ENCODE measurements around the gene ADAMTS1. TPM values are rescaled to one million over a fixed set of nuclear protein-coding genes. Genes with fewer than 3 reads are reported as not detected.

Gene ADAMTS1
- total RNA-seq, 1 donor from 2014 or later = 32.4 TPM

GRCh38 chr21:26819740-26820324 lies 25.4 kb downstream of the ADAMTS1 start:
- H3K4me1 ChIP-seq (ENCODE audit: control insufficient read depth in 3 of 3, insufficient read depth in 3 of 3, low read length in 3 of 3) = peaks cover 0 to 4% (median 0%) of the 10 kb centered on the region in 3 donors
- H3K9me3 ChIP-seq (ENCODE audit: control insufficient read depth in 3 of 3, low read length in 3 of 3) = no peaks in the 10 kb centered on the region
- no peak overlapping the region for H3K4me3 ChIP-seq (ENCODE audit: low read length in 3 of 3)
- H3K36me3 ChIP-seq (ENCODE audit: control insufficient read depth in 3 of 3, insufficient read depth in 3 of 3, low read length in 3 of 3) = no peaks in the 10 kb centered on the region
- no peak overlapping the region for H3K27ac ChIP-seq (ENCODE audit: low read depth, low read length)
- H3K9ac ChIP-seq (ENCODE audit: low read depth in 1 of 3, low read length in 3 of 3) = no peak overlapping the region
- H3K27me3 ChIP-seq (ENCODE audit: control insufficient read depth in 3 of 3, insufficient read depth in 3 of 3, low read length in 3 of 3) = no peaks in the 10 kb centered on the region

GRCh38 chr21:26818906-26819305 lies 26.3 kb downstream of the ADAMTS1 start:
- no peak overlapping the region for H3K4me3 ChIP-seq (ENCODE audit: low read length in 3 of 3)
- peaks cover 0 to 4% (median 0%) of the 10 kb centered on the region in 3 donors for H3K4me1 ChIP-seq (ENCODE audit: control insufficient read depth in 3 of 3, insufficient read depth in 3 of 3, low read length in 3 of 3)
- H3K9ac ChIP-seq (ENCODE audit: low read depth in 1 of 3, low read length in 3 of 3) = no peak overlapping the region
- H3K9me3 ChIP-seq (ENCODE audit: control insufficient read depth in 3 of 3, low read length in 3 of 3) = no peaks in the 10 kb centered on the region
- H3K27me3 ChIP-seq (ENCODE audit: control insufficient read depth in 3 of 3, insufficient read depth in 3 of 3, low read length in 3 of 3) = no peaks in the 10 kb centered on the region
- no peak overlapping the region for H3K27ac ChIP-seq (ENCODE audit: low read depth, low read length)
- no peaks in the 10 kb centered on the region for H3K36me3 ChIP-seq (ENCODE audit: control insufficient read depth in 3 of 3, insufficient read depth in 3 of 3, low read length in 3 of 3)

- H3K27me3 ChIP-seq (ENCODE audit: control insufficient read depth in 3 of 3, insufficient read depth in 3 of 3, low read length in 3 of 3) = no peaks in the 10 kb centered on the region
- peak overlapping the region in 2 of 3 donors; percentile 42 to 50 for H3K4me3 ChIP-seq (ENCODE audit: low read length in 3 of 3)
- H3K36me3 ChIP-seq (ENCODE audit: control insufficient read depth in 3 of 3, insufficient read depth in 3 of 3, low read length in 3 of 3) = no peaks in the 10 kb centered on the region
- peaks cover 0 to 4% (median 0%) of the 10 kb centered on the region in 3 donors for H3K4me1 ChIP-seq (ENCODE audit: control insufficient read depth in 3 of 3, insufficient read depth in 3 of 3, low read length in 3 of 3)
- no peaks in the 10 kb centered on the region for H3K9me3 ChIP-seq (ENCODE audit: control insufficient read depth in 3 of 3, low read length in 3 of 3)
- peak overlapping the region; percentile 75 for H3K27ac ChIP-seq (ENCODE audit: low read depth, low read length)
- H3K9ac ChIP-seq (ENCODE audit: low read depth in 1 of 3, low read length in 3 of 3) = peak overlapping the region in 1 of 3 donors; percentile 8
These were observed 30.0 kb downstream of the ADAMTS1 start for GRCh38 chr21:26815197-26815596.

- Histone ChIP-seq H3K9ac (ENCODE audit: low read depth in 1 of 3, low read length in 3 of 3) (no peak overlapping the region), H3K9me3 (ENCODE audit: control insufficient read depth in 3 of 3, low read length in 3 of 3) (no peaks in the 10 kb centered on the region), H3K27ac (ENCODE audit: low read depth, low read length) (peak overlapping the region; percentile 75), H3K4me3 (ENCODE audit: low read length in 3 of 3) (no peak overlapping the region), H3K27me3 (ENCODE audit: control insufficient read depth in 3 of 3, insufficient read depth in 3 of 3, low read length in 3 of 3) (no peaks in the 10 kb centered on the region), H3K4me1 (ENCODE audit: control insufficient read depth in 3 of 3, insufficient read depth in 3 of 3, low read length in 3 of 3) (peaks cover 0 to 4% (median 0%) of the 10 kb centered on the region in 3 donors), H3K36me3 (ENCODE audit: control insufficient read depth in 3 of 3, insufficient read depth in 3 of 3, low read length in 3 of 3) (no peaks in the 10 kb centered on the region)
These were observed 30.8 kb downstream of the ADAMTS1 start for GRCh38 chr21:26814386-26814785.

GRCh38 chr21:26813426-26813998 lies 31.7 kb downstream of the ADAMTS1 start:
- Histone ChIP-seq H3K4me1 (ENCODE audit: control insufficient read depth in 3 of 3, insufficient read depth in 3 of 3, low read length in 3 of 3) (peaks cover 0 to 4% (median 0%) of the 10 kb centered on the region in 3 donors), H3K4me3 (ENCODE audit: low read length in 3 of 3) (no peak overlapping the region), H3K9ac (ENCODE audit: low read depth in 1 of 3, low read length in 3 of 3) (no peak overlapping the region), H3K36me3 (ENCODE audit: control insufficient read depth in 3 of 3, insufficient read depth in 3 of 3, low read length in 3 of 3) (no peaks in the 10 kb centered on the region), H3K27ac (ENCODE audit: low read depth, low read length) (no peak overlapping the region), H3K27me3 (ENCODE audit: control insufficient read depth in 3 of 3, insufficient read depth in 3 of 3, low read length in 3 of 3) (no peaks in the 10 kb centered on the region), H3K9me3 (ENCODE audit: control insufficient read depth in 3 of 3, low read length in 3 of 3) (no peaks in the 10 kb centered on the region)

- Histone ChIP-seq H3K4me3 (ENCODE audit: low read length in 3 of 3) (no peak overlapping the region), H3K4me1 (ENCODE audit: control insufficient read depth in 3 of 3, insufficient read depth in 3 of 3, low read length in 3 of 3) (peaks cover 0 to 4% (median 0%) of the 10 kb centered on the region in 3 donors), H3K36me3 (ENCODE audit: control insufficient read depth in 3 of 3, insufficient read depth in 3 of 3, low read length in 3 of 3) (no peaks in the 10 kb centered on the region), H3K27me3 (ENCODE audit: control insufficient read depth in 3 of 3, insufficient read depth in 3 of 3, low read length in 3 of 3) (no peaks in the 10 kb centered on the region), H3K27ac (ENCODE audit: low read depth, low read length) (no peak overlapping the region), H3K9ac (ENCODE audit: low read depth in 1 of 3, low read length in 3 of 3) (no peak overlapping the region), H3K9me3 (ENCODE audit: control insufficient read depth in 3 of 3, low read length in 3 of 3) (no peaks in the 10 kb centered on the region)
These were observed 33.0 kb downstream of the ADAMTS1 start for GRCh38 chr21:26812173-26812572.

- H3K9ac ChIP-seq (ENCODE audit: low read depth in 1 of 3, low read length in 3 of 3) = no peak overlapping the region
- no peak overlapping the region for H3K4me3 ChIP-seq (ENCODE audit: low read length in 3 of 3)
- no peaks in the 10 kb centered on the region for H3K9me3 ChIP-seq (ENCODE audit: control insufficient read depth in 3 of 3, low read length in 3 of 3)
- H3K36me3 ChIP-seq (ENCODE audit: control insufficient read depth in 3 of 3, insufficient read depth in 3 of 3, low read length in 3 of 3) = no peaks in the 10 kb centered on the region
- no peaks in the 10 kb centered on the region for H3K27me3 ChIP-seq (ENCODE audit: control insufficient read depth in 3 of 3, insufficient read depth in 3 of 3, low read length in 3 of 3)
- peaks cover 0 to 4% (median 0%) of the 10 kb centered on the region in 3 donors for H3K4me1 ChIP-seq (ENCODE audit: control insufficient read depth in 3 of 3, insufficient read depth in 3 of 3, low read length in 3 of 3)
- H3K27ac ChIP-seq (ENCODE audit: low read depth, low read length) = no peak overlapping the region
These were observed 33.7 kb downstream of the ADAMTS1 start for GRCh38 chr21:26811482-26811881.

- Histone ChIP-seq H3K4me3 (ENCODE audit: low read length in 3 of 3) (no peak overlapping the region), H3K36me3 (ENCODE audit: control insufficient read depth in 3 of 3, insufficient read depth in 3 of 3, low read length in 3 of 3) (no peaks in the 10 kb centered on the region), H3K4me1 (ENCODE audit: control insufficient read depth in 3 of 3, insufficient read depth in 3 of 3, low read length in 3 of 3) (peaks cover 0 to 4% (median 0%) of the 10 kb centered on the region in 3 donors), H3K9ac (ENCODE audit: low read depth in 1 of 3, low read length in 3 of 3) (no peak overlapping the region), H3K27ac (ENCODE audit: low read depth, low read length) (no peak overlapping the region), H3K9me3 (ENCODE audit: control insufficient read depth in 3 of 3, low read length in 3 of 3) (no peaks in the 10 kb centered on the region), H3K27me3 (ENCODE audit: control insufficient read depth in 3 of 3, insufficient read depth in 3 of 3, low read length in 3 of 3) (no peaks in the 10 kb centered on the region)
These were observed 34.4 kb downstream of the ADAMTS1 start for GRCh38 chr21:26810676-26811415.

GRCh38 chr21:26810266-26810665 lies 34.9 kb downstream of the ADAMTS1 start:
- no peaks in the 10 kb centered on the region for H3K4me1 ChIP-seq (ENCODE audit: control insufficient read depth in 3 of 3, insufficient read depth in 3 of 3, low read length in 3 of 3)
- no peak overlapping the region for H3K9ac ChIP-seq (ENCODE audit: low read depth in 1 of 3, low read length in 3 of 3)
- no peak overlapping the region for H3K27ac ChIP-seq (ENCODE audit: low read depth, low read length)
- no peaks in the 10 kb centered on the region for H3K36me3 ChIP-seq (ENCODE audit: control insufficient read depth in 3 of 3, insufficient read depth in 3 of 3, low read length in 3 of 3)
- no peaks in the 10 kb centered on the region for H3K9me3 ChIP-seq (ENCODE audit: control insufficient read depth in 3 of 3, low read length in 3 of 3)
- H3K4me3 ChIP-seq (ENCODE audit: low read length in 3 of 3) = no peak overlapping the region
- H3K27me3 ChIP-seq (ENCODE audit: control insufficient read depth in 3 of 3, insufficient read depth in 3 of 3, low read length in 3 of 3) = no peaks in the 10 kb centered on the region

GRCh38 chr21:26809745-26810144 lies 35.5 kb downstream of the ADAMTS1 start:
- H3K9me3 ChIP-seq (ENCODE audit: control insufficient read depth in 3 of 3, low read length in 3 of 3) = no peaks in the 10 kb centered on the region
- H3K4me3 ChIP-seq (ENCODE audit: low read length in 3 of 3) = no peak overlapping the region
- H3K4me1 ChIP-seq (ENCODE audit: control insufficient read depth in 3 of 3, insufficient read depth in 3 of 3, low read length in 3 of 3) = no peaks in the 10 kb centered on the region
- H3K27ac ChIP-seq (ENCODE audit: low read depth, low read length) = no peak overlapping the region
- no peaks in the 10 kb centered on the region for H3K27me3 ChIP-seq (ENCODE audit: control insufficient read depth in 3 of 3, insufficient read depth in 3 of 3, low read length in 3 of 3)
- no peak overlapping the region for H3K9ac ChIP-seq (ENCODE audit: low read depth in 1 of 3, low read length in 3 of 3)
- H3K36me3 ChIP-seq (ENCODE audit: control insufficient read depth in 3 of 3, insufficient read depth in 3 of 3, low read length in 3 of 3) = no peaks in the 10 kb centered on the region
